ENCODE measurements around the gene RPS15A.

RPS15A gene

GRCh38 chr16:18802767-18803343, 12.7 kb upstream of the RPS15A start:
- no peaks in the 10 kb centered on the region for H3K27me3 Mint-ChIP-seq
- no peaks in the 10 kb centered on the region for H3K9me3 Mint-ChIP-seq
- ATAC-seq: no peak
- peak overlapping the region; percentile 2 for H3K27ac Mint-ChIP-seq
- H3K36me3 Mint-ChIP-seq: peaks cover 11% of the 10 kb centered on the region
- peak overlapping the region; percentile 83 for H3K4me3 Mint-ChIP-seq
- H3K4me1 Mint-ChIP-seq: peaks cover 37% of the 10 kb centered on the region

- ATAC-seq: peak; percentile 98
- Mint-ChIP-seq H3K27me3 (no peaks in the 10 kb centered on the region), H3K9me3 (no peaks in the 10 kb centered on the region), H3K4me3 (peak within 1 kb of the TSS; percentile 83), H3K4me1 (peaks cover 39% of the 10 kb centered on the region), H3K36me3 (peaks cover 6% of the 10 kb centered on the region), H3K27ac (peak within 1 kb of the TSS; percentile 93)
These were observed 11.2 kb upstream of the RPS15A start, which contains the start of gene ARL6IP1 for GRCh38 chr16:18801145-18801972. Gene ARL6IP1, minus strand, starts transcription at chr16:18801549. Its CDS starts 83 bp downstream, at chr16:18801466.

GRCh38 chr16:18800775-18801144, 10.6 kb upstream of the RPS15A start:
- no peak for ATAC-seq

GRCh38 chr16:18800293-18800692, 10.2 kb upstream of the RPS15A start:
- no peaks in the 10 kb centered on the region for H3K27me3 Mint-ChIP-seq
- peak overlapping the region; percentile 93 for H3K27ac Mint-ChIP-seq
- no peaks in the 10 kb centered on the region for H3K36me3 Mint-ChIP-seq
- no peaks in the 10 kb centered on the region for H3K9me3 Mint-ChIP-seq
- no peak for ATAC-seq
- H3K4me1 Mint-ChIP-seq: peaks cover 35% of the 10 kb centered on the region
- H3K4me3 Mint-ChIP-seq: peak overlapping the region; percentile 83

More at GRCh38 chr16:18800775-18801144, 10.6 kb upstream of the RPS15A start:
- Mint-ChIP-seq H3K4me1 (peaks cover 35% of the 10 kb centered on the region), H3K9me3 (no peaks in the 10 kb centered on the region), H3K36me3 (peaks cover under 1% of the 10 kb centered on the region), H3K4me3 (peak overlapping the region; percentile 83), H3K27ac (peak overlapping the region; percentile 93), H3K27me3 (no peaks in the 10 kb centered on the region)

GRCh38 chr16:18799500-18799899, 9.4 kb upstream of the RPS15A start:
- no peaks in the 10 kb centered on the region for H3K9me3 Mint-ChIP-seq
- peaks cover 35% of the 10 kb centered on the region for H3K4me1 Mint-ChIP-seq
- H3K36me3 Mint-ChIP-seq: no peaks in the 10 kb centered on the region
- H3K27ac Mint-ChIP-seq: peak overlapping the region; percentile 93
- no peaks in the 10 kb centered on the region for H3K27me3 Mint-ChIP-seq
- H3K4me3 Mint-ChIP-seq: peak overlapping the region; percentile 83
- no peak for ATAC-seq

- Mint-ChIP-seq H3K4me3 (no peak overlapping the region), H3K36me3 (peaks cover 6% of the 10 kb centered on the region), H3K27me3 (no peaks in the 10 kb centered on the region), H3K4me1 (peaks cover 33% of the 10 kb centered on the region), H3K9me3 (no peaks in the 10 kb centered on the region), H3K27ac (no peak overlapping the region)
- ATAC-seq: no peak
These were observed 7.6 kb upstream of the RPS15A start for GRCh38 chr16:18797746-18798145.

GRCh38 chr16:18796377-18796776, 6.2 kb upstream of the RPS15A start:
- ATAC-seq: no peak
- peaks cover 35% of the 10 kb centered on the region for H3K4me1 Mint-ChIP-seq
- H3K4me3 Mint-ChIP-seq: no peak overlapping the region
- H3K36me3 Mint-ChIP-seq: peaks cover 10% of the 10 kb centered on the region
- H3K27ac Mint-ChIP-seq: no peak overlapping the region
- H3K9me3 Mint-ChIP-seq: no peaks in the 10 kb centered on the region
- no peaks in the 10 kb centered on the region for H3K27me3 Mint-ChIP-seq

GRCh38 chr16:18792836-18793433, 2.8 kb upstream of the RPS15A start:
- no peaks in the 10 kb centered on the region for H3K27me3 Mint-ChIP-seq
- H3K4me1 Mint-ChIP-seq: peaks cover 28% of the 10 kb centered on the region
- no peak overlapping the region for H3K27ac Mint-ChIP-seq
- no peak overlapping the region for H3K4me3 Mint-ChIP-seq
- H3K9me3 Mint-ChIP-seq: no peaks in the 10 kb centered on the region
- H3K36me3 Mint-ChIP-seq: peaks cover 40% of the 10 kb centered on the region
- ATAC-seq: no peak

GRCh38 chr16:18789515-18789849, 652 bp downstream of the RPS15A start:
- no peak for ATAC-seq
- no peaks in the 10 kb centered on the region for H3K9me3 Mint-ChIP-seq
- peaks cover 72% of the 10 kb centered on the region for H3K36me3 Mint-ChIP-seq
- no peaks in the 10 kb centered on the region for H3K27me3 Mint-ChIP-seq
- H3K4me3 Mint-ChIP-seq: peak overlapping the region; percentile 99
- H3K4me1 Mint-ChIP-seq: peaks cover 55% of the 10 kb centered on the region
- peak overlapping the region; percentile 97 for H3K27ac Mint-ChIP-seq

GRCh38 chr16:18788828-18789514, 1.2 kb downstream of the RPS15A start:
- Mint-ChIP-seq H3K36me3 (peaks cover 77% of the 10 kb centered on the region), H3K4me1 (peaks cover 59% of the 10 kb centered on the region)

GRCh38 chr16:18784917-18785623, 5.1 kb downstream of the RPS15A start:
- ATAC-seq: no peak
- H3K4me3 Mint-ChIP-seq: no peak overlapping the region
- H3K27ac Mint-ChIP-seq: peak overlapping the region; percentile 51
- peaks cover 70% of the 10 kb centered on the region for H3K36me3 Mint-ChIP-seq
- H3K4me1 Mint-ChIP-seq: peaks cover 53% of the 10 kb centered on the region
- no peaks in the 10 kb centered on the region for H3K9me3 Mint-ChIP-seq
- no peaks in the 10 kb centered on the region for H3K27me3 Mint-ChIP-seq

More at GRCh38 chr16:18788828-18789514, 1.2 kb downstream of the RPS15A start:
- no peak for ATAC-seq
- H3K9me3 Mint-ChIP-seq: no peaks in the 10 kb centered on the region
- H3K27ac Mint-ChIP-seq: peak overlapping the region; percentile 97
- H3K27me3 Mint-ChIP-seq: no peaks in the 10 kb centered on the region
- peak overlapping the region; percentile 99 for H3K4me3 Mint-ChIP-seq

- no peak overlapping the region for H3K4me3 Mint-ChIP-seq
- H3K27me3 Mint-ChIP-seq: no peaks in the 10 kb centered on the region
- no peaks in the 10 kb centered on the region for H3K9me3 Mint-ChIP-seq
- no peak overlapping the region for H3K27ac Mint-ChIP-seq
- peaks cover 44% of the 10 kb centered on the region for H3K4me1 Mint-ChIP-seq
- H3K36me3 Mint-ChIP-seq: peaks cover 61% of the 10 kb centered on the region
- ATAC-seq: no peak
These were observed 6.4 kb downstream of the RPS15A start for GRCh38 chr16:18783430-18784341.

- ATAC-seq: no peak
These were observed 7.3 kb downstream of the RPS15A start for GRCh38 chr16:18782697-18783429.

More at GRCh38 chr16:18782697-18783429, 7.3 kb downstream of the RPS15A start:
- no peak overlapping the region for H3K4me3 Mint-ChIP-seq
- no peak overlapping the region for H3K27ac Mint-ChIP-seq
- no peaks in the 10 kb centered on the region for H3K9me3 Mint-ChIP-seq
- H3K27me3 Mint-ChIP-seq: no peaks in the 10 kb centered on the region
- H3K4me1 Mint-ChIP-seq: peaks cover 35% of the 10 kb centered on the region
- H3K36me3 Mint-ChIP-seq: peaks cover 53% of the 10 kb centered on the region

Measured in stimulated activated memory B cell treated with anti-CD40 and anti-IgM and Interleukin-4, amounts not matched to agents 10 μg/mL and 1 μg/mL and 100 μg/mL, for 72 hours (primary cell).